ENCODE measurements around the gene CADM2.

The CADM2 gene

DNA sequence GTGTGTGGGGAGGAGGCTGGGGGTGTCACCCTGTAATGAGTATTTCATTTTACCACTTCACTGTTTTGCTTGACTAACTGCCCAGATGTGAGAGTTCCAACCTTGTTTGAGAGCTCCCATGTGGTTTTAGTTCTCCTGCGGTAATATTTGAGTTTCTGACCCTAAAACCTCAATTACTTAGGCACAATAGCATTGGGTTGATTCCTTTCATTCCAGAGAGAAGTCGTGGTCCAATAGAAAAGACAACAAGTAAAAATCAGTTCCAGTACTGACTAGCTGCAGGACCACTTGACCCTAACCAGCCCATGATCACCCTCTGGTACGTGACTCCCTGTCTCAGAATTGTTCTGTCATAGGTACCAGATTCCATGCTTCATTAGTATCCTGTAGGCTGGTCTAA, 630.4 kb downstream of the CADM2 start:
- TF ChIP-seq, protein P1, sequence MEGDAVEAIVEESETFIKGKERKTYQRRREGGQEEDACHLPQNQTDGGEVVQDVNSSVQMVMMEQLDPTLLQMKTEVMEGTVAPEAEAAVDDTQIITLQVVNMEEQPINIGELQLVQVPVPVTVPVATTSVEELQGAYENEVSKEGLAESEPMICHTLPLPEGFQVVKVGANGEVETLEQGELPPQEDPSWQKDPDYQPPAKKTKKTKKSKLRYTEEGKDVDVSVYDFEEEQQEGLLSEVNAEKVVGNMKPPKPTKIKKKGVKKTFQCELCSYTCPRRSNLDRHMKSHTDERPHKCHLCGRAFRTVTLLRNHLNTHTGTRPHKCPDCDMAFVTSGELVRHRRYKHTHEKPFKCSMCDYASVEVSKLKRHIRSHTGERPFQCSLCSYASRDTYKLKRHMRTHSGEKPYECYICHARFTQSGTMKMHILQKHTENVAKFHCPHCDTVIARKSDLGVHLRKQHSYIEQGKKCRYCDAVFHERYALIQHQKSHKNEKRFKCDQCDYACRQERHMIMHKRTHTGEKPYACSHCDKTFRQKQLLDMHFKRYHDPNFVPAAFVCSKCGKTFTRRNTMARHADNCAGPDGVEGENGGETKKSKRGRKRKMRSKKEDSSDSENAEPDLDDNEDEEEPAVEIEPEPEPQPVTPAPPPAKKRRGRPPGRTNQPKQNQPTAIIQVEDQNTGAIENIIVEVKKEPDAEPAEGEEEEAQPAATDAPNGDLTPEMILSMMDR (IDR thresholded peaks at IDR 0.05; ENCODE audit: control insufficient read depth, insufficient read depth, low read depth, low read length, missing control alignments) = no peak
- DNase-seq (ENCODE audit: low read depth) = no peak
- no peak overlapping the region for H3K4me3 ChIP-seq (ENCODE audit: control insufficient read depth, low read depth, low read length)

DNA sequence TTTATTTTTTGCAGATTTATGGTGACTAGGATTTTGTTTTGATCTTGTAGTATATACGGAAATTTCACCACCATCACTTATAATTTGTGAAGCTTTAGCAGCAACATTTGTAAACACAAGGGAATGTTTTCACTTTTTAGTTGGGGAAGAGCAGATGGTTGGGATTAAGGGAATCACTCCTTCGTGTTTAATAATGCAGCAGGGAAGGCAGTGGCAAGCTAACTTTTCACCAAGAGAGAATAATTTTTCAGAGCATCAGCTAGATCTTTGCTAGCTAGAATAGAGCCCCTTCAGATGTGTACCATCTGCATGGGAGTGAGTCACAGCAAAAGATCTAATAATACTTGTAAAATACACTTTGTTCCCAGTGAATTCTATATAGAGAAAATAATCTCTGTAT, 632.7 kb downstream of the CADM2 start:
- TF ChIP-seq, protein P1 (IDR thresholded peaks at IDR 0.05; ENCODE audit: control insufficient read depth, insufficient read depth, low read depth, low read length, missing control alignments) = no peak
- no peak for DNase-seq (ENCODE audit: low read depth)
- H3K4me3 ChIP-seq (ENCODE audit: control insufficient read depth, low read depth, low read length) = no peak overlapping the region

DNA sequence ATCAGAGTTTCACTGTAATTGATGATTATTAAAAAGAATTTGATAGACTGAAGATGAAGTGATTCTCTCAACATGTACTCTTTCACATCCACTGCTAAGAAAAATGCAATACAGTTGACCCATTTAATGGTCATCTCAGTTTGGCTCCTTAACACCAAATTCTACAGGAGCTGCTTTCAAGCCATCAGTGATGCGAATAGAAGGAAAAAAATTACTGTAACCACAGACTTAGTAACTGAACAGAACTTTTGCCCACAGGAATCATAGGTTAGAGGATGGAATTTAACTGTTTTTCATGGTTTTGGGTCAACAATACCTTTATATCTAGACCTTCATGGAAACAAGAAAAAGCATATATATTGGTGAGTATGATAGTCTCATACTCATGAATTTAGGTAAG, 633.5 kb downstream of the CADM2 start:
- TF ChIP-seq, protein P1 (IDR thresholded peaks at IDR 0.05; ENCODE audit: control insufficient read depth, insufficient read depth, low read depth, low read length, missing control alignments) = no peak
- H3K4me3 ChIP-seq (ENCODE audit: control insufficient read depth, low read depth, low read length) = no peak overlapping the region
- no peak for DNase-seq (ENCODE audit: low read depth)

DNA sequence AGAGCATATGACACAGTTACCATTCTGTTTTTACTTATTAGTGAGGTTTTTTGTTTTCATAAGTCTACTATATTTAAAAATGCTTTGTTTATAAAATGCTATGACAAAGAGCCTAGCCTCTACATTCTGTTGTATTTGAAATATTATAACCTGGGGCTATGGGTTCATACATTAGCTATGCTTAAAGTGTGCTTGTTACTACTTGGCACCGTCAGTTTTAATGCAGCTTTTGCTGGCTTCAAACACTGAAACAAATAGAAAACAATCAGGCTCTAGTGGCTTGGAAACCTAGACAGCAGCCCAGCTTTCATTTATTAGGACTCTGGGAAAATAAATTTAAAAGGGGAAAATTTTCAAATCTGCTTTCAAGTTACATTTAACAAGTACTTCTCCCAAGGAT, 635.9 kb downstream of the CADM2 start:
- H3K4me3 ChIP-seq (ENCODE audit: control insufficient read depth, low read depth, low read length) = no peak overlapping the region
- TF ChIP-seq, protein P1 (IDR thresholded peaks at IDR 0.05; ENCODE audit: control insufficient read depth, insufficient read depth, low read depth, low read length, missing control alignments) = no peak
- DNase-seq (ENCODE audit: low read depth) = no peak

DNA sequence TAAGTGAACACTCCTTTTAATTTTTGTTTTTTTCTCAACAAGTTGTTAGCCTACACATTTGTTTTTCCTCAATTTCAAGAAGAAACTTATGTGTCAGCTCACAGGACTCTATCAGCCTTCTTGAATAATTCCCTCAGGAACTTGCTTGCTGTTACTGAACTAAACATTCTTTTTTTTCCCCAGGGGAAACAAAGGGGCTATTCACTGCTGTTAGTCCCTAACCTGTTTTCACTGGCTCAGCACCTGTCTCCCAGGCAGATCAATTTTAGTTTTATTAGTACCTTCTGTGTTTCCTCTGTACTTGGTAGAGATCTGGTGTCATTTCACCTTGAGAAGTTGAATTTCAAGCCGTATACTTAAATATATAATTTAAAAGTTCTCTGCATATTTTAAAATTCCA, 644.6 kb downstream of the CADM2 start:
- DNase-seq (ENCODE audit: low read depth) = no peak
- no peak overlapping the region for H3K4me3 ChIP-seq (ENCODE audit: control insufficient read depth, low read depth, low read length)
- TF ChIP-seq, protein P1 (IDR thresholded peaks at IDR 0.05; ENCODE audit: control insufficient read depth, insufficient read depth, low read depth, low read length, missing control alignments) = no peak

DNA sequence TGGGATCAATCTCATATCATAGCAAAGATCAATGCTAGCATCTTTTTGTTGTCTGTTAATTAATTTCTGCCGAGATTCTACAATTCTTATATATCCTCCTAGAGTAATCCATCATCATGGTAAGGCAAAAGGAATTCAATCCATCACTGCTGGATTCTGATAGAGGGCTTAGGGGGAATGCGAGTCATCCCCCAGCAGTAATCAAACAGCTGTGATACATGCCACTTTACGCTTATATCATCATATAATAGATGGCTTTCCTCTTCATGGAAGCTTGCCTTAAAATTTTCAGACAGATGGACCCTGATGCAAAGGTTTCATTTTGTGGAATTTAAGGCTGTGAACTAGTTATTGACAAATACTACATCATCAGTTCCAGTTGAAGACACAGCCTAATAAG, 645.9 kb downstream of the CADM2 start:
- TF ChIP-seq, protein P1 (IDR thresholded peaks at IDR 0.05; ENCODE audit: control insufficient read depth, insufficient read depth, low read depth, low read length, missing control alignments) = no peak
- no peak for DNase-seq (ENCODE audit: low read depth)
- no peak overlapping the region for H3K4me3 ChIP-seq (ENCODE audit: control insufficient read depth, low read depth, low read length)

DNA sequence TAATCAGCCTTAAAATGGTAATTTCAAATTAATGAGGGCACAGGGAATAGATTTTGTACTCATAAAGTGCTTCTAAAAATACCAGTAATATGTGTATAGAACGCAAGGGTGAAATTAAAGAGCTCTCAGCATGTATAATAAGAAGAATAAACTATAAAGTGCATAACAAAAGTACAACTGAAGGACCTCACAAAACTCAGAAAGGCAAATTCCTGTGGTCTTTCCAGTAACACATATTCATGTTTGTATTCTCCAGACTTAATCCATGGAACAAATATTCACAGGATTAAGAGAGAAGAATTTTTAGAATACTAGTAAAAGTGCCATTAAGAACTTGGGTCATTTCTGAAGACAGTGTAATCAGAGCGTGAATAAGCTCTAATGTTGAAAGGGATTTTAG, 646.3 kb downstream of the CADM2 start:
- TF ChIP-seq, protein P1 (IDR thresholded peaks at IDR 0.05; ENCODE audit: control insufficient read depth, insufficient read depth, low read depth, low read length, missing control alignments) = no peak

More for the DNA sequence above, 646.3 kb downstream of the CADM2 start:
- no peak for DNase-seq (ENCODE audit: low read depth)
- no peak overlapping the region for H3K4me3 ChIP-seq (ENCODE audit: control insufficient read depth, low read depth, low read length)
